GM20000 (cell line): ENCODE measurements around the gene MAPT.

Source experiments
- DNase-seq: peaks from one replicate; pipeline ENCODE4 v3.0.0; 2012; ENCODE audit warnings: low spot score
- TF ChIP-seq, protein P1 (sequence below): IDR thresholded peaks from 2 replicates; pipeline ENCODE4 v1.5.1; 2012; ENCODE audit warnings: mild to moderate bottlenecking, control low read depth; ENCODE audit errors: extremely low read depth, missing control alignments

MAPT gene

DNA sequence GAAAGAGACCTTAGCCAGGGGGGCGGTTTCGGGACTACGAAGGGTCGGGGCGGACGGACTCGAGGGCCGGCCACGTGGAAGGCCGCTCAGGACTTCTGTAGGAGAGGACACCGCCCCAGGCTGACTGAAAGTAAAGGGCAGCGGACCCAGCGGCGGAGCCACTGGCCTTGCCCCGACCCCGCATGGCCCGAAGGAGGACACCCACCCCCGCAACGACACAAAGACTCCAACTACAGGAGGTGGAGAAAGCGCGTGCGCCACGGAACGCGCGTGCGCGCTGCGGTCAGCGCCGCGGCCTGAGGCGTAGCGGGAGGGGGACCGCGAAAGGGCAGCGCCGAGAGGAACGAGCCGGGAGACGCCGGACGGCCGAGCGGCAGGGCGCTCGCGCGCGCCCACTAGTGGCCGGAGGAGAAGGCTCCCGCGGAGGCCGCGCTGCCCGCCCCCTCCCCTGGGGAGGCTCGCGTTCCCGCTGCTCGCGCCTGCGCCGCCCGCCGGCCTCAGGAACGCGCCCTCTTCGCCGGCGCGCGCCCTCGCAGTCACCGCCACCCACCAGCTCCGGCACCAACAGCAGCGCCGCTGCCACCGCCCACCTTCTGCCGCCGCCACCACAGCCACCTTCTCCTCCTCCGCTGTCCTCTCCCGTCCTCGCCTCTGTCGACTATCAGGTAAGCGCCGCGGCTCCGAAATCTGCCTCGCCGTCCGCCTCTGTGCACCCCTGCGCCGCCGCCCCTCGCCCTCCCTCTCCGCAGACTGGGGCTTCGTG lies at the start of gene MAPT:
MAPT (plus strand) TSS at position 533 of the 763 bp plus-strand sequence. CDS start 67,784 bp downstream, outside the sequence.
- DNase-seq: peak; percentile 98
- TF ChIP-seq, protein P1, sequence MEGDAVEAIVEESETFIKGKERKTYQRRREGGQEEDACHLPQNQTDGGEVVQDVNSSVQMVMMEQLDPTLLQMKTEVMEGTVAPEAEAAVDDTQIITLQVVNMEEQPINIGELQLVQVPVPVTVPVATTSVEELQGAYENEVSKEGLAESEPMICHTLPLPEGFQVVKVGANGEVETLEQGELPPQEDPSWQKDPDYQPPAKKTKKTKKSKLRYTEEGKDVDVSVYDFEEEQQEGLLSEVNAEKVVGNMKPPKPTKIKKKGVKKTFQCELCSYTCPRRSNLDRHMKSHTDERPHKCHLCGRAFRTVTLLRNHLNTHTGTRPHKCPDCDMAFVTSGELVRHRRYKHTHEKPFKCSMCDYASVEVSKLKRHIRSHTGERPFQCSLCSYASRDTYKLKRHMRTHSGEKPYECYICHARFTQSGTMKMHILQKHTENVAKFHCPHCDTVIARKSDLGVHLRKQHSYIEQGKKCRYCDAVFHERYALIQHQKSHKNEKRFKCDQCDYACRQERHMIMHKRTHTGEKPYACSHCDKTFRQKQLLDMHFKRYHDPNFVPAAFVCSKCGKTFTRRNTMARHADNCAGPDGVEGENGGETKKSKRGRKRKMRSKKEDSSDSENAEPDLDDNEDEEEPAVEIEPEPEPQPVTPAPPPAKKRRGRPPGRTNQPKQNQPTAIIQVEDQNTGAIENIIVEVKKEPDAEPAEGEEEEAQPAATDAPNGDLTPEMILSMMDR: peak; percentile 88

DNA sequence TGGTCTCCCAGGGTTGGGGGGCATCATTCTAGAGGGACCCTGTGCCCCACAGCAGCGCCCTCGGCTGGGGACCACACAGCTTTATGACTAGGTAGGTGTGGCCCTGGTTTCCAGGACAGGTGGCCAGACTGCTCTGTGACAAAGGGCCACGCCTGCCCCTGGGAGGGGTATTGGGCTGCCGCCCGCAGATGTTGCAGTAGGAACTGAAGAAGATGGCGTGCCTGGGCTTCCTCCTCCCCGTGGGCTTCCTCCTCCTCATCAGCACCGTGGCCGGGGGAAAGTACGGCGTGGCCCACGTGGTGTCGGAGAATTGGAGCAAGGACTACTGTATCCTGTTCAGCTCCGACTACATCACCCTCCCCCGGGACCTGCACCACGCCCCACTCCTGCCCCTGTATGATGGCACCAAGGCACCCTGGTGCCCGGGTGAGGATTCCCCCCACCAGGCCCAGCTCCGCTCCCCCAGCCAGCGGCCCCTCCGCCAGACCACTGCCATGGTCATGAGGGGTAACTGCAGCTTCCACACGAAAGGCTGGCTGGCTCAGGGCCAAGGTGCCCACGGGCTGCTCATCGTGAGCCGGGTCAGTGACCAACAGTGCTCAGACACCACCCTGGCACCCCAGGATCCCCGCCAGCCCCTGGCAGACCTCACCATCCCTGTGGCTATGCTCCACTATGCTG lies 49.5 kb upstream of the MAPT start, which contains the start of gene SPPL2C:
SPPL2C (plus strand) TSS at position 187 of the 681 bp plus-strand sequence; CDS start at position 213, 26 bp downstream.
- TF ChIP-seq, protein P1: no peak
- no peak for DNase-seq

DNA sequence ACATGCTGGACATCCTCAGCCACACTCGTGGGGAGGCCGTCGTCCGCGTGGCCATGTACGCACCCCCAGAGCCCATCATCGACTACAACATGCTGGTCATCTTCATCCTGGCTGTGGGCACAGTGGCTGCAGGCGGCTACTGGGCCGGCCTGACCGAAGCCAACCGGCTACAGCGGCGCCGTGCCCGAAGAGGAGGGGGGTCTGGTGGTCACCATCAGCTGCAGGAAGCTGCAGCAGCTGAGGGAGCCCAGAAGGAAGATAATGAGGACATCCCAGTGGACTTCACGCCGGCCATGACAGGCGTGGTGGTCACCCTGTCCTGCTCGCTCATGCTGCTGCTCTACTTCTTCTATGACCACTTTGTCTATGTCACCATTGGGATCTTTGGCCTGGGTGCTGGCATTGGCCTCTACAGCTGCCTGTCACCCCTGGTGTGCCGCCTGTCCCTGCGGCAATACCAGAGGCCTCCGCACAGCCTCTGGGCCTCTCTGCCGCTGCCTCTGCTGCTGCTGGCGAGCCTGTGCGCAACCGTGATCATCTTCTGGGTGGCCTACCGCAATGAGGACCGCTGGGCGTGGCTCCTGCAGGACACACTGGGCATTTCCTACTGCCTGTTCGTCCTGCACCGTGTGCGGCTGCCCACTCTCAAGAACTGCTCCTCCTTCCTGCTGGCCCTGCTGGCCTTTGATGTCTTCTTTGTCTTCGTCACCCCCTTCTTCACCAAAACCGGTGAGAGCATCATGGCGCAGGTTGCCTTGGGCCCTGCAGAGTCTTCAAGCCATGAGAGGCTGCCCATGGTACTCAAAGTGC lies 48.8 kb upstream of the MAPT start:
- DNase-seq: no peak
- TF ChIP-seq, protein P1: no peak

DNA sequence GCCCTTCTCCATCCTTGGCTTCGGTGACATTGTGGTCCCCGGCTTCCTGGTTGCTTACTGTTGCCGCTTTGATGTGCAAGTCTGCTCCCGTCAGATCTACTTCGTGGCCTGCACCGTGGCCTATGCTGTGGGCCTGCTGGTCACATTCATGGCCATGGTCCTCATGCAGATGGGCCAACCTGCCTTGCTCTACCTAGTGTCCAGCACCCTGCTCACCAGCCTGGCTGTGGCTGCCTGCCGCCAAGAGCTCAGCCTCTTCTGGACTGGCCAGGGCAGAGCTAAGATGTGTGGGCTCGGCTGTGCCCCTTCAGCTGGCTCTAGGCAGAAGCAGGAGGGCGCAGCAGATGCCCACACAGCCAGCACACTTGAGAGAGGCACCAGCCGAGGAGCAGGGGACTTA lies 48.1 kb upstream of the MAPT start:
- DNase-seq: no peak
- TF ChIP-seq, protein P1: no peak

- TF ChIP-seq, protein P1: no peak
- DNase-seq: no peak
These were observed 47.7 kb upstream of the MAPT start for GRCh38 chr17:45846646-45847045.

- TF ChIP-seq, protein P1: no peak
- DNase-seq: no peak
These were observed 47.3 kb upstream of the MAPT start for GRCh38 chr17:45847101-45847500.
